HEK293T (cell line): ENCODE results near the gene NDNF.

Experiments used
- ARNT ChIP-seq: fragments of 450-650 bp; IDR thresholded peaks from 2 replicates; pipeline ENCODE4 v1.6.1; 2017; ENCODE audit warnings: mild to moderate bottlenecking
- BHLHE40 ChIP-seq: fragments of 450-650 bp; IDR thresholded peaks from 2 replicates; pipeline ENCODE4 v1.6.1; 2016; ENCODE audit warnings: mild to moderate bottlenecking, moderate library complexity, borderline replicate concordance
- FOXA1 ChIP-seq: fragments of 450-650 bp; IDR thresholded peaks from 2 replicates; pipeline ENCODE4 v1.6.1; 2016; ENCODE audit warnings: mild to moderate bottlenecking
- HDGF ChIP-seq: fragments of 450-650 bp; IDR thresholded peaks from 2 replicates; pipeline ENCODE4 v1.6.1; 2017; ENCODE audit warnings: antibody characterized with exemption, borderline replicate concordance
- L3MBTL2 ChIP-seq: fragments of 450-650 bp; conservative IDR thresholded peaks from 2 replicates; pipeline ENCODE4 v1.6.1; 2016; ENCODE audit warnings: mild to moderate bottlenecking
- LEF1 ChIP-seq: fragments of 450-650 bp; IDR thresholded peaks from 2 replicates; pipeline ENCODE4 v1.6.1; 2017; ENCODE audit warnings: mild to moderate bottlenecking, borderline replicate concordance
- NFRKB ChIP-seq: fragments of 450-650 bp; IDR thresholded peaks from 2 replicates; pipeline ENCODE4 v1.6.1; 2016; ENCODE audit warnings: mild to moderate bottlenecking, moderate library complexity
- SUZ12 ChIP-seq: fragments of 450-650 bp; IDR thresholded peaks from 2 replicates; pipeline ENCODE4 v1.6.1; 2016; ENCODE audit warnings: mild to moderate bottlenecking
- TARDBP ChIP-seq: fragments of 450-650 bp; IDR thresholded peaks from 2 replicates; pipeline ENCODE4 v1.6.1; 2016
- ZNF384 ChIP-seq: fragments of 450-650 bp; IDR thresholded peaks from 2 replicates; pipeline ENCODE4 v1.6.1; 2016
- TF ChIP-seq, protein P1 (sequence below): fragments of 450-650 bp; IDR thresholded peaks from 2 replicates; pipeline ENCODE4 v1.6.1; 2016

DNA sequence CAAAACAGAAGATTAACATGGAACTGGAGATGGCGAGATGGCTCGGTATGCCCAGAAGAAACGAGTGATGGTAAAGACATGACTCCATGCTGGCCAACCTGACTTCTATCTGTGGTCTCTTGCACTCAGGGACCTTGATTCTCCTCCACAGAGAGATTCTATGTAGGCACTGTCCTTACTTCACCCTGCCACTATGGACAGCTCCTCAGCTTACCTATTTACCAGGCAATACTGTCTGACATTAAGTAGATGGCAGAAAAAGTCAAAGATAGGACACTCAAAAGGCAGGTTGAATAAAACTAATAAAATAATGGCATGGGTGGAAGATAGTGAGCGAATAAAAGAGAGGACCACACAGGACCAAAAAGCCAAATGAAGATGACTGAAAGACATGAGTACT is 35.2 kb upstream of the NDNF start:
- TF ChIP-seq TARDBP (no peak), NFRKB (no peak), L3MBTL2 (no peak), BHLHE40 (no peak), HDGF (no peak), LEF1 (no peak), ZNF384 (no peak), FOXA1 (no peak), SUZ12 (no peak), ARNT (no peak)
- TF ChIP-seq, protein P1, sequence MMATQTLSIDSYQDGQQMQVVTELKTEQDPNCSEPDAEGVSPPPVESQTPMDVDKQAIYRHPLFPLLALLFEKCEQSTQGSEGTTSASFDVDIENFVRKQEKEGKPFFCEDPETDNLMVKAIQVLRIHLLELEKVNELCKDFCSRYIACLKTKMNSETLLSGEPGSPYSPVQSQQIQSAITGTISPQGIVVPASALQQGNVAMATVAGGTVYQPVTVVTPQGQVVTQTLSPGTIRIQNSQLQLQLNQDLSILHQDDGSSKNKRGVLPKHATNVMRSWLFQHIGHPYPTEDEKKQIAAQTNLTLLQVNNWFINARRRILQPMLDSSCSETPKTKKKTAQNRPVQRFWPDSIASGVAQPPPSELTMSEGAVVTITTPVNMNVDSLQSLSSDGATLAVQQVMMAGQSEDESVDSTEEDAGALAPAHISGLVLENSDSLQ: no peak
